Measurements from ENCODE around the gene PKN1.

PKN1 gene

GRCh38 chr19:14480700-14481079, 47.6 kb downstream of the PKN1 start:
- WGBS, 2 donors (ENCODE audit: extremely low coverage in 2 of 2, insufficient read length in 2 of 2, insufficient replicate concordance in 1 of 2), result no CpG with 5 or more reads among the region's 5 CpGs
- H3K4me2 ChIP-seq (ENCODE audit: insufficient read depth, low read length, poor library complexity, severe bottlenecking), result no peak overlapping the region

GRCh38 chr19:14482172-14482941, 49.3 kb downstream of the PKN1 start:
- Histone ChIP-seq H3K9me3 (replicated peaks in 1 of 2; ENCODE audit: control insufficient read depth in 2 of 2, insufficient read depth in 1 of 2, low read depth in 1 of 2, low read length in 2 of 2) (no peaks in the 10 kb centered on the region), H3K4me1 (ENCODE audit: control insufficient read depth in 2 of 2, insufficient read depth in 1 of 2, low read depth in 1 of 2, low read length in 2 of 2) (peaks cover 0 to 4% of the 10 kb centered on the region in 2 donors), H3K27me3 (ENCODE audit: control insufficient read depth in 3 of 3, insufficient read depth in 3 of 3, low read depth in 1 of 3, low read length in 3 of 3) (no peaks in the 10 kb centered on the region), H2AK5ac (ENCODE audit: low read depth, low read length) (no peak overlapping the region), H3K4me3 (ENCODE audit: low read length in 2 of 2) (no peak overlapping the region), H3K9ac (ENCODE audit: low read depth, low read length, poor library complexity) (no peak overlapping the region), H2BK5ac (ENCODE audit: low read length) (peak overlapping the region; percentile 82), H2BK12ac (ENCODE audit: low read length) (no peak overlapping the region), H4K8ac (ENCODE audit: low read depth, low read length) (peak overlapping the region; percentile 30), H4K91ac (ENCODE audit: low read depth, low read length, poor library complexity) (no peak overlapping the region), H2BK120ac (ENCODE audit: low read depth, low read length) (no peak overlapping the region), H3K23ac (ENCODE audit: low read depth, low read length, poor library complexity) (peak overlapping the region; percentile 65), H3K4ac (ENCODE audit: low read length) (no peak overlapping the region), H3K36me3 (replicated peaks in 1 of 2; ENCODE audit: control insufficient read depth in 2 of 2, insufficient read depth in 2 of 2, low read length in 2 of 2) (peaks cover 23 to 56% of the 10 kb centered on the region in 2 donors), H3K79me1 (ENCODE audit: low read depth, low read length) (peaks cover 8% of the 10 kb centered on the region), H3K4me2 (ENCODE audit: insufficient read depth, low read length, poor library complexity, severe bottlenecking) (no peak overlapping the region), H3K27ac (replicated peaks; ENCODE audit: low read length) (no peak overlapping the region), H2AFZ (ENCODE audit: low read length) (no peak overlapping the region), H3K18ac (ENCODE audit: low read length) (no peak overlapping the region), H3K14ac (ENCODE audit: low read length) (no peak overlapping the region), H2BK15ac (ENCODE audit: low read length) (no peak overlapping the region)
- no peak for DNase-seq (ENCODE audit: low spot score)
- no CpG with 5 or more reads among the region's 18 CpGs for WGBS, 2 donors (ENCODE audit: extremely low coverage in 2 of 2, insufficient read length in 2 of 2, insufficient replicate concordance in 1 of 2)

More at GRCh38 chr19:14480700-14481079, 47.6 kb downstream of the PKN1 start:
- Histone ChIP-seq H3K4me3 (ENCODE audit: low read length in 2 of 2) (no peak overlapping the region), H3K14ac (ENCODE audit: low read length) (no peak overlapping the region), H2AFZ (ENCODE audit: low read length) (no peak overlapping the region), H3K79me1 (ENCODE audit: low read depth, low read length) (peaks cover 5% of the 10 kb centered on the region), H3K9me3 (replicated peaks in 1 of 2; ENCODE audit: control insufficient read depth in 2 of 2, insufficient read depth in 1 of 2, low read depth in 1 of 2, low read length in 2 of 2) (no peaks in the 10 kb centered on the region), H3K9ac (ENCODE audit: low read depth, low read length, poor library complexity) (no peak overlapping the region), H4K91ac (ENCODE audit: low read depth, low read length, poor library complexity) (no peak overlapping the region), H3K27ac (replicated peaks; ENCODE audit: low read length) (no peak overlapping the region), H3K4ac (ENCODE audit: low read length) (no peak overlapping the region), H2BK15ac (ENCODE audit: low read length) (no peak overlapping the region), H4K8ac (ENCODE audit: low read depth, low read length) (no peak overlapping the region), H3K36me3 (replicated peaks in 1 of 2; ENCODE audit: control insufficient read depth in 2 of 2, insufficient read depth in 2 of 2, low read length in 2 of 2) (peaks cover 19 to 53% of the 10 kb centered on the region in 2 donors), H3K23ac (ENCODE audit: low read depth, low read length, poor library complexity) (no peak overlapping the region), H2AK5ac (ENCODE audit: low read depth, low read length) (peak overlapping the region; percentile 94), H2BK12ac (ENCODE audit: low read length) (no peak overlapping the region), H3K4me1 (ENCODE audit: control insufficient read depth in 2 of 2, insufficient read depth in 1 of 2, low read depth in 1 of 2, low read length in 2 of 2) (peaks cover 0 to 8% of the 10 kb centered on the region in 2 donors), H2BK120ac (ENCODE audit: low read depth, low read length) (no peak overlapping the region), H3K18ac (ENCODE audit: low read length) (no peak overlapping the region), H3K27me3 (ENCODE audit: control insufficient read depth in 3 of 3, insufficient read depth in 3 of 3, low read depth in 1 of 3, low read length in 3 of 3) (no peaks in the 10 kb centered on the region), H2BK5ac (ENCODE audit: low read length) (no peak overlapping the region)
- no peak for DNase-seq (ENCODE audit: low spot score)

GRCh38 chr19:14487370-14488125, 54.4 kb downstream of the PKN1 start:
- no peaks in the 10 kb centered on the region for H3K27me3 ChIP-seq (ENCODE audit: control insufficient read depth in 3 of 3, insufficient read depth in 3 of 3, low read depth in 1 of 3, low read length in 3 of 3)
- no peak overlapping the region for H3K4ac ChIP-seq (ENCODE audit: low read length)
- H3K4me3 ChIP-seq (ENCODE audit: low read length in 2 of 2), result no peak overlapping the region
- H3K4me2 ChIP-seq (ENCODE audit: insufficient read depth, low read length, poor library complexity, severe bottlenecking), result no peak overlapping the region
- peaks cover 14 to 49% of the 10 kb centered on the region in 2 donors for H3K36me3 ChIP-seq (replicated peaks in 1 of 2; ENCODE audit: control insufficient read depth in 2 of 2, insufficient read depth in 2 of 2, low read length in 2 of 2)
- H3K4me1 ChIP-seq (ENCODE audit: control insufficient read depth in 2 of 2, insufficient read depth in 1 of 2, low read depth in 1 of 2, low read length in 2 of 2), result no peaks in the 10 kb centered on the region
- no peak overlapping the region for H3K9ac ChIP-seq (ENCODE audit: low read depth, low read length, poor library complexity)
- peaks cover 5% of the 10 kb centered on the region for H3K79me1 ChIP-seq (ENCODE audit: low read depth, low read length)
- no peak overlapping the region for H3K23ac ChIP-seq (ENCODE audit: low read depth, low read length, poor library complexity)
- H3K27ac ChIP-seq (replicated peaks; ENCODE audit: low read length), result no peak overlapping the region
- no peak for DNase-seq (ENCODE audit: low spot score)
- no peak overlapping the region for H4K91ac ChIP-seq (ENCODE audit: low read depth, low read length, poor library complexity)
- no CpG with 5 or more reads among the region's 16 CpGs for WGBS, 2 donors (ENCODE audit: extremely low coverage in 2 of 2, insufficient read length in 2 of 2, insufficient replicate concordance in 1 of 2)
- H2AFZ ChIP-seq (ENCODE audit: low read length), result no peak overlapping the region
- H2BK120ac ChIP-seq (ENCODE audit: low read depth, low read length), result no peak overlapping the region
- H4K8ac ChIP-seq (ENCODE audit: low read depth, low read length), result no peak overlapping the region
- no peak overlapping the region for H2AK5ac ChIP-seq (ENCODE audit: low read depth, low read length)
- no peak overlapping the region for H3K18ac ChIP-seq (ENCODE audit: low read length)
- no peaks in the 10 kb centered on the region for H3K9me3 ChIP-seq (replicated peaks in 1 of 2; ENCODE audit: control insufficient read depth in 2 of 2, insufficient read depth in 1 of 2, low read depth in 1 of 2, low read length in 2 of 2)
- no peak overlapping the region for H2BK15ac ChIP-seq (ENCODE audit: low read length)
- no peak overlapping the region for H2BK5ac ChIP-seq (ENCODE audit: low read length)
- no peak overlapping the region for H2BK12ac ChIP-seq (ENCODE audit: low read length)
- H3K14ac ChIP-seq (ENCODE audit: low read length), result no peak overlapping the region

- Histone ChIP-seq H3K9me3 (replicated peaks in 1 of 2; ENCODE audit: control insufficient read depth in 2 of 2, insufficient read depth in 1 of 2, low read depth in 1 of 2, low read length in 2 of 2) (no peaks in the 10 kb centered on the region), H3K36me3 (replicated peaks in 1 of 2; ENCODE audit: control insufficient read depth in 2 of 2, insufficient read depth in 2 of 2, low read length in 2 of 2) (peaks cover 12 to 39% of the 10 kb centered on the region in 2 donors), H3K27ac (replicated peaks; ENCODE audit: low read length) (no peak overlapping the region), H3K14ac (ENCODE audit: low read length) (no peak overlapping the region), H2AFZ (ENCODE audit: low read length) (no peak overlapping the region), H3K9ac (ENCODE audit: low read depth, low read length, poor library complexity) (peak overlapping the region; percentile 12), H4K8ac (ENCODE audit: low read depth, low read length) (no peak overlapping the region), H2BK120ac (ENCODE audit: low read depth, low read length) (no peak overlapping the region), H3K23ac (ENCODE audit: low read depth, low read length, poor library complexity) (no peak overlapping the region), H2BK15ac (ENCODE audit: low read length) (no peak overlapping the region), H3K4me2 (ENCODE audit: insufficient read depth, low read length, poor library complexity, severe bottlenecking) (no peak overlapping the region), H3K4me1 (ENCODE audit: control insufficient read depth in 2 of 2, insufficient read depth in 1 of 2, low read depth in 1 of 2, low read length in 2 of 2) (peaks cover 16 to 19% of the 10 kb centered on the region in 2 donors), H2BK5ac (ENCODE audit: low read length) (no peak overlapping the region), H2AK5ac (ENCODE audit: low read depth, low read length) (no peak overlapping the region), H3K79me1 (ENCODE audit: low read depth, low read length) (peaks cover 11% of the 10 kb centered on the region), H3K4ac (ENCODE audit: low read length) (no peak overlapping the region), H3K4me3 (ENCODE audit: low read length in 2 of 2) (no peak overlapping the region), H3K18ac (ENCODE audit: low read length) (no peak overlapping the region), H3K27me3 (ENCODE audit: control insufficient read depth in 3 of 3, insufficient read depth in 3 of 3, low read depth in 1 of 3, low read length in 3 of 3) (no peaks in the 10 kb centered on the region), H4K91ac (ENCODE audit: low read depth, low read length, poor library complexity) (no peak overlapping the region), H2BK12ac (ENCODE audit: low read length) (no peak overlapping the region)
- DNase-seq (ENCODE audit: low spot score), result no peak
- no CpG with 5 or more reads among the region's 5 CpGs for WGBS, 2 donors (ENCODE audit: extremely low coverage in 2 of 2, insufficient read length in 2 of 2, insufficient replicate concordance in 1 of 2)
Measured at GRCh38 chr19:14492756-14493337, 59.7 kb downstream of the PKN1 start.
